ENCODE data around the gene TERB1.
"Not testable (repeated sequence)": the region's sequence is repeated elsewhere in the genome, so short reads cannot be mapped to it uniquely, and the experiment has no call there.

TERB1 gene

GRCh38 chr16:66798161-66798560 is 3.2 kb downstream of the TERB1 start (continued):
- TF ChIP-seq ZNF639 (tag by site-specific recombination; IDR thresholded peaks at IDR 0.05) (no peak), FEZF1 (tag by site-specific recombination; IDR thresholded peaks at IDR 0.05) (no peak), KLF9 (tag by site-specific recombination; IDR thresholded peaks at IDR 0.05; ENCODE audit: low read depth) (no peak), ZNF561 (tag by site-specific recombination; IDR thresholded peaks at IDR 0.05; ENCODE audit: borderline replicate concordance) (no peak)

- POLR2A ChIA-PET; H3K27ac ChIP-seq (ENCODE audit: extremely low read depth, low read depth, low read length); H3K4me1 ChIP-seq (ENCODE audit: control insufficient read depth, insufficient read depth, low read length); H3K36me3 ChIP-seq (ENCODE audit: control insufficient read depth in 2 of 2, insufficient read depth in 1 of 2, low read length in 2 of 2); H3K9me3 ChIP-seq (ENCODE audit: control insufficient read depth, insufficient read depth, low read depth, low read length); H3K4me3 ChIP-seq (ENCODE audit: low read depth, low read length): not testable (repeated sequence)
- CTCF ChIA-PET = interaction anchor here (0.6 kb wide), 1 partner anchor 603 kb away, joined by 3 read pairs; no protein-coding TSS in a partner anchor
Observed at GRCh38 chr16:66793984-66794383, 7.4 kb downstream of the TERB1 start.

- Histone ChIP-seq H3K4me1 (ENCODE audit: control insufficient read depth, insufficient read depth, low read length) (no peaks in the 10 kb centered on the region), H3K36me3 (ENCODE audit: control insufficient read depth in 2 of 2, insufficient read depth in 1 of 2, low read length in 2 of 2) (no peaks in the 10 kb centered on the region), H3K9me3 (ENCODE audit: control insufficient read depth, insufficient read depth, low read depth, low read length) (no peaks in the 10 kb centered on the region), H3K27ac (ENCODE audit: extremely low read depth, low read depth, low read length) (no peak overlapping the region), H3K4me3 (ENCODE audit: low read depth, low read length) (no peak overlapping the region)
- ChIA-PET POLR2A (no interaction called here), CTCF (interaction anchor here (0.6 to 0.7 kb wide), 2 partner anchors 92 to 122 kb away, joined by 3 read pairs; no protein-coding TSS in a partner anchor)
- TF ChIP-seq ZNF561 (tag by site-specific recombination; IDR thresholded peaks at IDR 0.05; ENCODE audit: borderline replicate concordance) (no peak), ZBTB11 (tag by site-specific recombination; conservative IDR thresholded peaks at IDR 0.05; ENCODE audit: low read depth) (no peak), ZSCAN23 (tag by site-specific recombination; IDR thresholded peaks at IDR 0.05) (no peak), PRDM4 (tag by site-specific recombination; IDR thresholded peaks at IDR 0.05) (no peak), ZNF76 (tag by site-specific recombination; IDR thresholded peaks at IDR 0.05; ENCODE audit: borderline replicate concordance, low read depth) (no peak), MEIS1 (CRISPR knock-in tag; IDR thresholded peaks at IDR 0.05; ENCODE audit: borderline replicate concordance) (no peak), PRDM1 (tag by site-specific recombination; IDR thresholded peaks at IDR 0.05) (peak; percentile 100), KLF9 (tag by site-specific recombination; IDR thresholded peaks at IDR 0.05; ENCODE audit: low read depth) (no peak), ZNF701 (tag by site-specific recombination; IDR thresholded peaks at IDR 0.05) (no peak), ZNF266 (tag by site-specific recombination; IDR thresholded peaks at IDR 0.05; ENCODE audit: low read depth) (no peak), ZNF366 (tag by site-specific recombination; conservative IDR thresholded peaks at IDR 0.05) (peak; percentile 78)
Observed at GRCh38 chr16:66790130-66790733, 11.2 kb downstream of the TERB1 start.

All from HEK293 (cell line).